Osteocyte (in vitro differentiated cells): Measurements from ENCODE around the gene TRMT112. TPM values are rescaled to one million over a fixed set of nuclear protein-coding genes. Genes with fewer than 3 reads are reported as not detected.

ENCODE experiments used
- DNase-seq: peaks from one replicate; pipeline ENCODE4 v3.0.0; 2021; ENCODE audit warnings: mixed read lengths; ENCODE audit not compliant: unreplicated experiment; ENCODE audit errors: extremely low spot score
- H3K27ac Mint-ChIP-seq: one replicate; pipeline ENCODE4 v1.8.0; 2021; ENCODE audit warnings: mild to moderate bottlenecking, mixed read lengths; ENCODE audit not compliant: unreplicated experiment
- H3K27me3 Mint-ChIP-seq: one replicate; pipeline ENCODE4 v1.8.0; 2021; ENCODE audit warnings: mixed read lengths; ENCODE audit not compliant: unreplicated experiment
- H3K36me3 Mint-ChIP-seq: one replicate; pipeline ENCODE4 v1.8.0; 2021; ENCODE audit warnings: mixed read lengths; ENCODE audit not compliant: unreplicated experiment
- H3K4me1 Mint-ChIP-seq: one replicate; pipeline ENCODE4 v1.8.0; 2021; ENCODE audit warnings: mixed read lengths; ENCODE audit not compliant: unreplicated experiment
- H3K4me3 Mint-ChIP-seq: one replicate; pipeline ENCODE4 v1.8.0; 2021; ENCODE audit warnings: mild to moderate bottlenecking, moderate library complexity, mixed read lengths; ENCODE audit not compliant: unreplicated experiment
- H3K9me3 Mint-ChIP-seq: one replicate; pipeline ENCODE4 v1.8.0; 2021; ENCODE audit warnings: mixed read lengths; ENCODE audit not compliant: unreplicated experiment
- total RNA-seq: library from RNA; stranded (reverse); gene quantifications from 2 replicates; pipeline ENCODE4 v1.2.1, GENCODE V29; 2021
- TF ChIP-seq, protein P1 (sequence below): fragments of 200-600 bp; sonication (generic); IDR thresholded peaks from 2 replicates; pipeline ENCODE4 v1.5.0; 2021; ENCODE audit warnings: antibody characterized with exemption, mild to moderate bottlenecking, moderate library complexity

TRMT112 gene
- total RNA-seq, 1 donor from 2014 or later: 159 TPM

DNA sequence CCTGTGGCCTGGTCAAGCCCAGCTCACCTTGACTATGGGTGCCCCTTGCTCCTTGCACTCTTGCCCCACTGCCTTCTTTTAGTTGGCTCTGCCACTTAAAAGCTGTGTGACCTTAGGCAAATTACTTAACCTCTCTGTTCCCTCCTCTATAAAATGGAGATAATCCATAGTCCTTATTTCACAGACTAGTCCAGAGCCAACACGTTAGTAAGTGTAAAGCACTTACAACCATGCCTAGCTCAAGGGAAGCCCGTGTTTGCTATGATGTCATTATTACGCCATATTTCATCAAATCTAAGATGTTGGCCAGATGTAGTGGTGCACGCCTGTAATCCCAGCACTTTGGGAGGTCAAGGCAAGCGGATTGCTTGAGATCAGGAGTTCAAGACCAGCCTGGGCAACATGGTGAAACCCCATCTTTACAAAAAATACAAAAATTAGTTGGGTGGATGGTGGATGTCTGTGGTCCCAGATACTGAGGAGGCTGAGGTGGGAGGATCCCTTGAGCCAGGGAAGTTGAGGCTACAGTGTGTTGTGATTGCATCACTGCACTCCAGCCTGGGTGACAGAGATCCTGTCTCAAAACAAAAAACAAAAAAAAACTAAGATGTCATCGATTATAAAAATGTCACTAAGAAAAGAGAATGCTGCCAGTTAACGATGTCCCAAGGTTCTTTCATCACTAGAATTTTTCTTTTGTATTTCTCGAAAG is 20.3 kb upstream of the TRMT112 start:
- TF ChIP-seq, protein P1, sequence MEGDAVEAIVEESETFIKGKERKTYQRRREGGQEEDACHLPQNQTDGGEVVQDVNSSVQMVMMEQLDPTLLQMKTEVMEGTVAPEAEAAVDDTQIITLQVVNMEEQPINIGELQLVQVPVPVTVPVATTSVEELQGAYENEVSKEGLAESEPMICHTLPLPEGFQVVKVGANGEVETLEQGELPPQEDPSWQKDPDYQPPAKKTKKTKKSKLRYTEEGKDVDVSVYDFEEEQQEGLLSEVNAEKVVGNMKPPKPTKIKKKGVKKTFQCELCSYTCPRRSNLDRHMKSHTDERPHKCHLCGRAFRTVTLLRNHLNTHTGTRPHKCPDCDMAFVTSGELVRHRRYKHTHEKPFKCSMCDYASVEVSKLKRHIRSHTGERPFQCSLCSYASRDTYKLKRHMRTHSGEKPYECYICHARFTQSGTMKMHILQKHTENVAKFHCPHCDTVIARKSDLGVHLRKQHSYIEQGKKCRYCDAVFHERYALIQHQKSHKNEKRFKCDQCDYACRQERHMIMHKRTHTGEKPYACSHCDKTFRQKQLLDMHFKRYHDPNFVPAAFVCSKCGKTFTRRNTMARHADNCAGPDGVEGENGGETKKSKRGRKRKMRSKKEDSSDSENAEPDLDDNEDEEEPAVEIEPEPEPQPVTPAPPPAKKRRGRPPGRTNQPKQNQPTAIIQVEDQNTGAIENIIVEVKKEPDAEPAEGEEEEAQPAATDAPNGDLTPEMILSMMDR: no peak
- H3K9me3 Mint-ChIP-seq: no peaks in the 10 kb centered on the region
- H3K36me3 Mint-ChIP-seq: no peaks in the 10 kb centered on the region
- peaks cover 5% of the 10 kb centered on the region for H3K4me1 Mint-ChIP-seq
- no peak for DNase-seq
- H3K4me3 Mint-ChIP-seq: no peak overlapping the region
- H3K27ac Mint-ChIP-seq: no peak overlapping the region
- no peaks in the 10 kb centered on the region for H3K27me3 Mint-ChIP-seq

DNA sequence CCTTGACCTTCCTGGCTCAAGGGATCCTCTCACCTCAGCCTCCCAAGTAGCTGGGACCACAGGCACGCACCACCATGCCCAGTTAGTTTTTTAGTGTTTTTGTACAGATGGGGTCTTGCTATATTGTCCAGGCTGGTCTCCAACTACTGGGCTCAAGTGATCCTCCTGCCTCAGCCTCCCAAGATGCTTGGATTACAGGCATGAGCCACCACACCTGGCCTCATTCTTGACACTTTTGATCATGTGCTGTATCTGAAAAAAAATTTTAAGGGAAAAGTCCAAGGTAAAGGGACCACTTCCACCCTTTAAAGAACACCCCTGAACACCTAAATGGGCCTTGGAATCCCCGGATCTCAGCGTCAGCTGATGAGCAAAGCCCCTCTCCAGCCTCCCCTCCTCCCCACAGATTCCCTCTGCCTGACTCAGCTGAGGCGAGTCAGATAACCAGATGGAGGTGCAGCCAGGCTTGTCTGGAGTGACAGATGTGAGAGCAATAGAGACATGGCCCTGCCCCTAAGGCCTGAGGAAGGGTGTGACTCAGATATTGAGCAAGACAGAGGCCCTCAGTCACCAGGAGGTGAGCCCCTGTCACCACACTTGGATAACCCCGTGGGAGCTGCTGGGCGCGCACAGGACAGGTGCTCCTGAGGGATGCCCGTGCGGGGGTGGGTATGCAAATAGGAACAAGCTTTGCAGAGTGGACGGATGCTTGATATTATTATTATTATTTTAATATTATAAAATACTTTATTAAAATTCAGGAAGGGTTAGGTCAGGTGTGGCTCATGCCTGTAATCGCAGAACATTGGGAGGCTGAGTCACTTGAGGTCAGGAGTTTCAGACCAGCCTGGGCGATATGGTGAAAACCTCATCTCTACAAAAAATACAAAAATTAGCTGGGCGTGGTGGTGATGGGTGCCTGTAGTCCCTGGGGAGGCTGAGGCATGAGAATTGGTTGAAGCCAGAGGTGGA is 17.7 kb upstream of the TRMT112 start:
- DNase-seq: no peak
- H3K4me3 Mint-ChIP-seq: no peak overlapping the region
- no peak overlapping the region for H3K27ac Mint-ChIP-seq
- no peaks in the 10 kb centered on the region for H3K36me3 Mint-ChIP-seq
- H3K9me3 Mint-ChIP-seq: no peaks in the 10 kb centered on the region
- H3K27me3 Mint-ChIP-seq: no peaks in the 10 kb centered on the region
- peaks cover 10% of the 10 kb centered on the region for H3K4me1 Mint-ChIP-seq
- TF ChIP-seq, protein P1: no peak

DNA sequence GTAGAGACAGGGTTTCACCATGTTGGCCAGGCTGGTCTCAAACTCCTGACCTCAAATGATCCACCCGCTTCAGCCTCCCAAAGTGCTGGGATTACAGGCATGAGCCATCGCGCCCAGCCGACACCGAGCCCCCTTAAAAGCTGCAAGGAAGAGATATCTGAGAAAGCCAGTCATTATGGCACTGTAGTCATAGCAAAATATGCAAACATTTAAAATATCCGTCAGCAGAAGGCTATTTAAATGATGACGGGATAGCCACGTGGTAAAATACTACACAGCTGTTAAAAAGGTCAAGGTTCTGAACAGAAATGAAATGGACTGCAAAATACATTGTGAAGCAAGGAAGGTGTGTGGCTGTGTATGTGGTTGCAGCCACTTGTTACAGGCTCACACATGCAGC is 16.2 kb upstream of the TRMT112 start:
- H3K36me3 Mint-ChIP-seq: no peaks in the 10 kb centered on the region
- TF ChIP-seq, protein P1: no peak

DNA sequence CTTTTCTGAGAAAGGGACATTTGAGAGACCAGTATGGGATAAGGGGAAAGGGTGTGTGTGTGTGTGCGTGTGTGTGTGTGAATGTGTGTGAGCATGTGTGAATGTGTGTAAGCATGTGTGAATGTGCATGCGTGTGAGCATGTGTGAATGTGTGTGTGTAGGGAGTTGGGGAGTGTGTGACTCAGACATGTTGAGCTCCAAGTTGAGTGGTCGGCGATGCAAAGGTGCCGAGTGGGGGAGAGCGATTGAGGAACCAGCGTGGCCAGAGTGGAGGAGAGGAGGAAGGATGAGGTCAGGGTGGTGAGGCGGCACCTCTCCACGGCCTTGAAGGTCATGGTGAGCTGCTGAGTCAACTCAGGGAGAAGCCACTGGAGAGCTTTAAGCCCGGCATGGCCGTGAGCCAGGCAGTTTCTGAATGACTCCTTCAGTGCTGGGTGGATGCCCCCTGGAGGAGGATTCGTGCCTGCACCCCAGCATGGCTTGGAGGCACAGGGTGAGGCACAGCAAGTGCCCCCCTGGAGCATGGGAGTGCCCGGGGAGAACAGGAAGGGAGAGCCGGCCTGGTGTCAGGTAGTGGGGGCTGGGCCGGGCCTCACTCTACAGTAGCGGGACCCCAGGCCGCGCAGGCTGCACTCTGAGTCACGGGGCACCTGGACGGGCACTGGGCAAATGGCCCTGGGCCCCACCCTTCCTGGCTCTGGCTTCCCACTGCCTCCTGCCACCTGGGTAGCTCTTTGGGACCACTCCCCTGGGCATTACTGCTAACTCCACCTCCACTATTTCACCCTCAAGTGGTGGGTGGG is 14.4 kb upstream of the TRMT112 start:
- no peaks in the 10 kb centered on the region for H3K9me3 Mint-ChIP-seq
- H3K4me1 Mint-ChIP-seq: peaks cover 10% of the 10 kb centered on the region
- peaks cover 6% of the 10 kb centered on the region for H3K27me3 Mint-ChIP-seq
- H3K36me3 Mint-ChIP-seq: no peaks in the 10 kb centered on the region
- TF ChIP-seq, protein P1: peak; percentile 48
- no peak for DNase-seq
- H3K4me3 Mint-ChIP-seq: no peak overlapping the region
- no peak overlapping the region for H3K27ac Mint-ChIP-seq

More for the DNA sequence above, 16.2 kb upstream of the TRMT112 start:
- Mint-ChIP-seq H3K9me3 (no peaks in the 10 kb centered on the region), H3K27ac (no peak overlapping the region), H3K27me3 (peaks cover 4% of the 10 kb centered on the region), H3K4me3 (no peak overlapping the region), H3K4me1 (peaks cover 10% of the 10 kb centered on the region)
- no peak for DNase-seq
